ENCODE results near the gene LHX1. TPM values are rescaled to one million over a fixed set of nuclear protein-coding genes. Genes with fewer than 3 reads are reported as not detected.

The LHX1 gene
- polyA plus RNA-seq, 1 donor (not counting 4 experiments of a cell fraction or from before 2014, with no cell fraction given): 0.35 TPM

- no peaks in the 10 kb centered on the region for H3K9me1 ChIP-seq (ENCODE audit: control insufficient read depth, extremely low read depth, insufficient read depth, low read length)
- H3K36me3 ChIP-seq (ENCODE audit: control insufficient read depth in 2 of 2, extremely low read depth in 1 of 2, insufficient read depth in 2 of 2, low read length in 2 of 2): no peaks in the 10 kb centered on the region
- peak overlapping the region; percentile 15 for H2AFZ ChIP-seq (ENCODE audit: control insufficient read depth, low read length)
- H3K27ac ChIP-seq (ENCODE audit: control insufficient read depth, insufficient read depth, low read length): no peak overlapping the region
- no peaks in the 10 kb centered on the region for H3K9me3 ChIP-seq (ENCODE audit: control insufficient read depth, low read depth, low read length)
- no peak for TF ChIP-seq CTCF (optimal IDR thresholded peaks at IDR 0.05 in 1 of 3, IDR thresholded peaks at IDR 0.05 in 1 of 3, conservative IDR thresholded peaks at IDR 0.05 in 1 of 3; ENCODE audit: extremely low read depth in 1 of 3, insufficient read depth in 2 of 3, low read length in 3 of 3)
- TF ChIP-seq EZH2 (IDR thresholded peaks at IDR 0.05; ENCODE audit: low read length): peak; percentile 97
- H3K4me2 ChIP-seq (ENCODE audit: control insufficient read depth, extremely low read depth, insufficient read depth, low read depth, low read length): peak overlapping the region; percentile 67
- peaks cover 6% of the 10 kb centered on the region for H3K79me2 ChIP-seq (ENCODE audit: control insufficient read depth, insufficient read depth, low read length)
- H3K4me3 ChIP-seq (ENCODE audit: control insufficient read depth in 2 of 3, extremely low read depth in 1 of 3, insufficient read depth in 2 of 3, low read depth in 1 of 3, low read length in 3 of 3): peak overlapping the region; percentile 36 to 66 (median 64)
- H4K20me1 ChIP-seq (ENCODE audit: control insufficient read depth, extremely low read depth, insufficient read depth, low read length): peaks cover 4% of the 10 kb centered on the region
- peaks cover 99% of the 10 kb centered on the region for H3K27me3 ChIP-seq (ENCODE audit: control insufficient read depth, extremely low read depth, insufficient read depth, low read length)
- no peak for FAIRE-seq
- peak overlapping the region; percentile 2 for H3K9ac ChIP-seq (ENCODE audit: control insufficient read depth, extremely low read depth, insufficient read depth, low read length)
- DNase-seq (ENCODE audit: low read depth, low spot score): no peak
- peaks cover 65% of the 10 kb centered on the region for H3K4me1 ChIP-seq (ENCODE audit: control insufficient read depth, extremely low read depth, insufficient read depth, low read length)
- dilution Hi-C loops (cut with MboI; ENCODE audit: extremely low pct_ligation_motif_present, low sequenced_read_pairs): no loop called here
These were observed 2.3 kb upstream of the LHX1 start for GRCh38 chr17:36934692-36935630.

GRCh38 chr17:36935671-36936454 is 1.4 kb upstream of the LHX1 start:
- no peaks in the 10 kb centered on the region for H3K9me3 ChIP-seq (ENCODE audit: control insufficient read depth, low read depth, low read length)
- dilution Hi-C loops (cut with MboI; ENCODE audit: extremely low pct_ligation_motif_present, low sequenced_read_pairs): no loop called here
- H3K79me2 ChIP-seq (ENCODE audit: control insufficient read depth, insufficient read depth, low read length): peaks cover 6% of the 10 kb centered on the region
- H3K9ac ChIP-seq (ENCODE audit: control insufficient read depth, extremely low read depth, insufficient read depth, low read length): peak overlapping the region; percentile 2
- no peaks in the 10 kb centered on the region for H3K36me3 ChIP-seq (ENCODE audit: control insufficient read depth in 2 of 2, extremely low read depth in 1 of 2, insufficient read depth in 2 of 2, low read length in 2 of 2)
- peak overlapping the region; percentile 36 to 66 (median 64) for H3K4me3 ChIP-seq (ENCODE audit: control insufficient read depth in 2 of 3, extremely low read depth in 1 of 3, insufficient read depth in 2 of 3, low read depth in 1 of 3, low read length in 3 of 3)
- H3K4me2 ChIP-seq (ENCODE audit: control insufficient read depth, extremely low read depth, insufficient read depth, low read depth, low read length): peak overlapping the region; percentile 67
- peaks cover 99% of the 10 kb centered on the region for H3K27me3 ChIP-seq (ENCODE audit: control insufficient read depth, extremely low read depth, insufficient read depth, low read length)
- H3K9me1 ChIP-seq (ENCODE audit: control insufficient read depth, extremely low read depth, insufficient read depth, low read length): no peaks in the 10 kb centered on the region
- FAIRE-seq (no peak), DNase-seq (ENCODE audit: low read depth, low spot score) (no peak)
- H3K4me1 ChIP-seq (ENCODE audit: control insufficient read depth, extremely low read depth, insufficient read depth, low read length): peaks cover 67% of the 10 kb centered on the region
- no peak overlapping the region for H3K27ac ChIP-seq (ENCODE audit: control insufficient read depth, insufficient read depth, low read length)
- TF ChIP-seq EZH2 (IDR thresholded peaks at IDR 0.05; ENCODE audit: low read length) (no peak), CTCF (optimal IDR thresholded peaks at IDR 0.05 in 1 of 3, IDR thresholded peaks at IDR 0.05 in 1 of 3, conservative IDR thresholded peaks at IDR 0.05 in 1 of 3; ENCODE audit: extremely low read depth in 1 of 3, insufficient read depth in 2 of 3, low read length in 3 of 3) (no peak)
- H2AFZ ChIP-seq (ENCODE audit: control insufficient read depth, low read length): peak overlapping the region; percentile 30
- peaks cover 4% of the 10 kb centered on the region for H4K20me1 ChIP-seq (ENCODE audit: control insufficient read depth, extremely low read depth, insufficient read depth, low read length)
